Activated CD4-positive, alpha-beta T cell treated with anti-CD3 and anti-CD28 coated beads for 24 hours (primary cell): Measurements from ENCODE around the gene RIPOR1.
A peak's percentile ranks its signal among the peaks of the same experiment; 100 is the strongest.
"Not testable (repeated sequence)": the region's sequence is repeated elsewhere in the genome, so short reads cannot be mapped to it uniquely, and the experiment has no call there.

Experiments
- DNase-seq, 2 donors: peaks; one replicate each; pipeline ENCODE4 v3.0.0-alpha.2; 2020; ENCODE audit warnings: low read depth in 2 of 2

RIPOR1 gene

GRCh38 chr16:67528222-67528869 lies at the start of gene RIPOR1:
TSS of gene RIPOR1 (plus strand) at chr16:67528829. CDS start at chr16:67538447, 9,618 bp downstream.
- no peak for DNase-seq

GRCh38 chr16:67480833-67481560 lies 47.6 kb upstream of the RIPOR1 start, which contains the start of gene ATP6V0D1:
TSS of gene ATP6V0D1 (minus strand) at chr16:67481157. CDS start at chr16:67481086, 71 bp downstream.
- DNase-seq = peak; percentile 97 to 98

GRCh38 chr16:67481561-67482232 lies 46.9 kb upstream of the RIPOR1 start:
- DNase-seq = peak in 1 of 2 donors; percentile 39

- DNase-seq = no peak
These were observed 46.2 kb upstream of the RIPOR1 start for GRCh38 chr16:67482233-67482924.

- DNase-seq = no peak
These were observed 45.5 kb upstream of the RIPOR1 start, which contains the start of gene AGRP for GRCh38 chr16:67483150-67483549. TSS of gene AGRP (minus strand) at chr16:67483547. CDS start at chr16:67483398, 149 bp downstream.

GRCh38 chr16:67483731-67484525 lies 44.7 kb upstream of the RIPOR1 start:
- no peak for DNase-seq

GRCh38 chr16:67486805-67487204 lies 41.8 kb upstream of the RIPOR1 start:
- no peak for DNase-seq

GRCh38 chr16:67487561-67487960 lies 41.1 kb upstream of the RIPOR1 start:
- DNase-seq = not testable (repeated sequence)

GRCh38 chr16:67489401-67490083 lies 39.1 kb upstream of the RIPOR1 start:
- DNase-seq = no peak

GRCh38 chr16:67490335-67491096 lies 38.1 kb upstream of the RIPOR1 start:
- DNase-seq = no peak

- no peak for DNase-seq
These were observed 29.5 kb upstream of the RIPOR1 start for GRCh38 chr16:67499106-67499505.

- DNase-seq = no peak
These were observed 24.3 kb upstream of the RIPOR1 start for GRCh38 chr16:67504031-67505021.

- no peak for DNase-seq
These were observed 22.2 kb upstream of the RIPOR1 start for GRCh38 chr16:67506468-67506867.

- DNase-seq = no peak
These were observed 19.6 kb upstream of the RIPOR1 start for GRCh38 chr16:67509016-67509415.

GRCh38 chr16:67513892-67514291 lies 14.7 kb upstream of the RIPOR1 start:
- not testable (repeated sequence) for DNase-seq

GRCh38 chr16:67514382-67514828 lies 14.2 kb upstream of the RIPOR1 start:
- peak; percentile 65 to 73 for DNase-seq

- DNase-seq = no peak
These were observed 12.1 kb upstream of the RIPOR1 start for GRCh38 chr16:67516296-67517154.

GRCh38 chr16:67517155-67517445 lies 11.5 kb upstream of the RIPOR1 start:
- DNase-seq = no peak
